GM23338 (cell line): Measurements from ENCODE around the gene USH2A. TPM values are rescaled to one million over a fixed set of nuclear protein-coding genes. Genes with fewer than 3 reads are reported as not detected.

Source experiments
- ATAC-seq: fragments of 200-7000 bp; cut with Tn5 transposase; 3 replicates; pipeline ENCODE4 v1.9.1; 2020
- DNase-seq: peaks from one replicate; pipeline ENCODE4 v3.0.0-alpha.2; 2015; ENCODE audit warnings: low spot score
- H2AFZ ChIP-seq: fragments of 200-600 bp; sonication (generic); 2 replicates; pipeline ENCODE4 v1.8.0; 2016; ENCODE audit warnings: antibody characterized with exemption, mild to moderate bottlenecking, moderate library complexity
- H3F3A ChIP-seq: fragments of 200-600 bp; sonication (generic); replicated peaks from 2 replicates; pipeline ENCODE4 v1.8.0; 2017; ENCODE audit warnings: antibody characterized with exemption, mixed run types, low read depth
- H3K27ac ChIP-seq: fragments of 200-600 bp; sonication (generic); 2 replicates; pipeline ENCODE4 v1.6.1; 2016; ENCODE audit warnings: low read depth
- H3K27me3 ChIP-seq: fragments of 200-600 bp; sonication (generic); 2 replicates; pipeline ENCODE4 v1.8.0; 2016; ENCODE audit warnings: mild to moderate bottlenecking, mixed run types, moderate library complexity; ENCODE audit not compliant: insufficient read depth
- H3K36me3 ChIP-seq: fragments of 200-600 bp; sonication (generic); 2 replicates; pipeline ENCODE4 v1.8.0; 2016; ENCODE audit warnings: mild to moderate bottlenecking; ENCODE audit not compliant: insufficient read depth
- H3K4me1 ChIP-seq: fragments of 200-600 bp; sonication (generic); 2 replicates; pipeline ENCODE4 v1.8.0; 2016; ENCODE audit warnings: mild to moderate bottlenecking, moderate library complexity; ENCODE audit not compliant: insufficient read depth
- H3K4me2 ChIP-seq: fragments of 200-600 bp; sonication (generic); 2 replicates; pipeline ENCODE4 v1.7.1; 2017; ENCODE audit warnings: mixed run types
- H3K4me3 ChIP-seq: fragments of 200-600 bp; sonication (generic); 2 replicates; pipeline ENCODE4 v1.6.1; 2016; ENCODE audit warnings: mixed run types
- H3K79me2 ChIP-seq: fragments of 200-600 bp; sonication (generic); replicated peaks from 2 replicates; pipeline ENCODE4 v1.8.0; 2017; ENCODE audit warnings: mild to moderate bottlenecking; ENCODE audit not compliant: insufficient read depth
- H3K9me2 ChIP-seq: fragments of 200-600 bp; sonication (generic); 2 replicates; pipeline ENCODE4 v1.8.0; 2017; ENCODE audit not compliant: insufficient read depth
- H4K20me1 ChIP-seq: fragments of 200-600 bp; sonication (generic); replicated peaks from 2 replicates; pipeline ENCODE4 v1.8.0; 2017; ENCODE audit warnings: mild to moderate bottlenecking; ENCODE audit not compliant: insufficient read depth
- H3K27ac Mint-ChIP-seq: 2 replicates; pipeline ENCODE4 v1.8.0; 2020; ENCODE audit warnings: inconsistent platforms, mild to moderate bottlenecking, moderate library complexity, mixed read lengths
- H3K27me3 Mint-ChIP-seq: 3 replicates; pipeline ENCODE4 v1.8.0; 2022; ENCODE audit warnings: low read depth, mild to moderate bottlenecking, moderate library complexity, mixed read lengths, inconsistent platforms; ENCODE audit not compliant: insufficient read depth, poor library complexity
- H3K36me3 Mint-ChIP-seq: 3 replicates; pipeline ENCODE4 v1.8.0; 2021; ENCODE audit warnings: low read depth, mild to moderate bottlenecking, inconsistent platforms, moderate library complexity, mixed read lengths
- H3K4me1 Mint-ChIP-seq: 3 replicates; pipeline ENCODE4 v1.8.0; 2020; ENCODE audit warnings: mild to moderate bottlenecking, inconsistent platforms, mixed read lengths
- H3K4me3 Mint-ChIP-seq: 3 replicates; pipeline ENCODE4 v1.8.0; 2021; ENCODE audit warnings: moderate library complexity, mild to moderate bottlenecking, inconsistent platforms, mixed read lengths
- H3K9me3 Mint-ChIP-seq: 3 replicates; pipeline ENCODE4 v1.8.0; 2020; ENCODE audit warnings: moderate library complexity, mild to moderate bottlenecking, inconsistent platforms, mixed read lengths
- EZH2 ChIP-seq: fragments of 200-600 bp; sonication (generic); IDR thresholded peaks from one replicate; pipeline ENCODE4 v1.8.0; 2017; ENCODE audit warnings: antibody characterized with exemption, mild to moderate bottlenecking, low read depth; ENCODE audit not compliant: unreplicated experiment
- STAT1 ChIP-seq: IDR thresholded peaks from one replicate; pipeline ENCODE4 v1.6.1; 2016; ENCODE audit warnings: antibody characterized with exemption; ENCODE audit not compliant: unreplicated experiment
- ZNF462 ChIP-seq: fragments of 250-450 bp; sonication (Bioruptor Pico); IDR thresholded peaks from 2 replicates; pipeline ENCODE4 v1.5.0; 2020; ENCODE audit warnings: mild to moderate bottlenecking, moderate library complexity
- polyA plus RNA-seq: library from polyadenylated mRNA; unstranded; fragments of >200 nt; fragmentation: Nextera tagmentation; extraction: Ambion mirVana; gene quantifications from 2 replicates; pipeline ENCODE4 v1.2.1, GENCODE V29; 2016
- total RNA-seq: library from RNA; depleted of rRNA; stranded (reverse); fragments of >200 nt; shearing (Covaris generic); gene quantifications from 2 replicates; pipeline ENCODE4 v1.2.3, GENCODE V29; 2014

The USH2A gene
- total and polyA plus RNA-seq, 2 experiments from 2014 or later = 0.03 TPM

GRCh38 chr1:215730600-215730999 is 692.6 kb downstream of the USH2A start (continued):
- TF ChIP-seq ZNF462 (no peak), EZH2 (no peak)

- H3K36me3 ChIP-seq = no peaks in the 10 kb centered on the region
- TF ChIP-seq ZNF462 (no peak), STAT1 (no peak)
- no peaks in the 10 kb centered on the region for H3K4me1 ChIP-seq
- no peak overlapping the region for H3K27ac ChIP-seq
- Mint-ChIP-seq H3K36me3 (no peaks in the 10 kb centered on the region; the same call in 2 of the 3 replicates), H3K9me3 (no peaks in the 10 kb centered on the region; the same call in 2 of the 3 replicates), H3K4me3 (no peak overlapping the region), H3K27ac (no peak overlapping the region), H3K4me1 (no peaks in the 10 kb centered on the region), H3K27me3 (no peaks in the 10 kb centered on the region)
- H3F3A ChIP-seq = no peaks in the 10 kb centered on the region
- no peaks in the 10 kb centered on the region for H3K27me3 ChIP-seq
- H2AFZ ChIP-seq = peak overlapping the region; percentile 52; the same call in 1 of the 2 replicates
- H3K4me2 ChIP-seq = no peak overlapping the region
- DNase-seq = no peak
- H3K79me2 ChIP-seq = no peaks in the 10 kb centered on the region
- H4K20me1 ChIP-seq = no peaks in the 10 kb centered on the region
- H3K4me3 ChIP-seq = no peak overlapping the region
- H3K9me2 ChIP-seq = no peaks in the 10 kb centered on the region
- ATAC-seq = no peak
Observed at GRCh38 chr1:215728169-215728568, 695.1 kb downstream of the USH2A start.
